ENCODE data around the gene ADSL.
A peak's percentile ranks its signal among the peaks of the same experiment; 100 is the strongest.

The ADSL gene

GRCh38 chr22:40420341-40421081, 74.2 kb downstream of the ADSL start:
- no peak for DNase-seq

DNA sequence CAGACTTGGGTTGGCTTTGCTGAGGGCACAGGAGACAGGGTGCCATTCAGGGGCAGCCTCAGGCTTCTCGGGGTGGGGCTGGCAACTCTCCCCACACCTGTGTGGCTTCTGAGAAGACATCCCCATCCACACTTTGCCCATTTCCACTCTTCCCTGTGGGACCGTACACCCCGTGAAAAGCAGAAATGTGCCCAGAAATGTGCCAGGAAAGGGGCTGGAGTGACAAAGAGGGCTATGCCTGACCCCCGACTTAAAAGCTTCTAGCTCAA, 74.7 kb downstream of the ADSL start:
- DNase-seq = no peak

- DNase-seq = no peak
Observed at GRCh38 chr22:40421941-40422340, 75.6 kb downstream of the ADSL start.

DNA sequence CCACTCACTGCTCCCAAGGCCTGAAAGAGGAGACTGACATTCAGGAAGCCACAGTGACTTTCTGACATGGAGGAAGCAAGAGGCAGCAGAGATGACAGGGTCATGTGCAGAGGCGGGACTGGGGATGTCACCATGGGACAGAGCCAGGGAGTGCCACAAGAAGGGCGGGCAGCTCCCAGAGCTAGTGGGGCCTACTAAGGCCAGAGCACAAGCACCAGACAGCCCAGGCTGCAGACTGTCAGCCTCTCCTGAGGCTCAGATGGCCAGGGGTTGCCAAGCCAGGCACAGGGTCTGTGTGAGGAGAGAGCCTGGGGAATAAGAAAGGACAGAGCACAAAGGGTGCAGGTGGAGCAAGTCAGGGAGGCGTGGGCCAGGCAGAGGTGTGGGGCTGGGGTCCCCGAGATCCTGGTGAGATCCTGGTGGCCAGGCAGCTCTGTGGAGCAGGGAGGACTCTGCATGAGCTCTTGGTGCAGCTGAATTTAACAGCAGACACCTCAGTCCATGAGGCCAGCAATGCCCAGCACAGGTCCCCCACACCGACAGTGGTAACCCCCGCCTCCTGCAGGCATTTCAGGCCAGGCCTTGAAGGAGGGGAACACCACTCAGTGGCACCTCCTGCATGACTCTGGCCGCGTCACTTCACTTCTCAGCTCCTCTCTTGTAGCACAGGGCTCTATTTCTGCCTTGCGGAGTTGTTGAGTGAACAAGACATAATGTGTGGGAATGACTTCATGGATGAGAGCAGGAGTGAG, 76.4 kb downstream of the ADSL start:
- DNase-seq = peak; percentile 80 to 90

GRCh38 chr22:40423310-40423688, 77.0 kb downstream of the ADSL start:
- DNase-seq = peak; percentile 73 to 89

DNA sequence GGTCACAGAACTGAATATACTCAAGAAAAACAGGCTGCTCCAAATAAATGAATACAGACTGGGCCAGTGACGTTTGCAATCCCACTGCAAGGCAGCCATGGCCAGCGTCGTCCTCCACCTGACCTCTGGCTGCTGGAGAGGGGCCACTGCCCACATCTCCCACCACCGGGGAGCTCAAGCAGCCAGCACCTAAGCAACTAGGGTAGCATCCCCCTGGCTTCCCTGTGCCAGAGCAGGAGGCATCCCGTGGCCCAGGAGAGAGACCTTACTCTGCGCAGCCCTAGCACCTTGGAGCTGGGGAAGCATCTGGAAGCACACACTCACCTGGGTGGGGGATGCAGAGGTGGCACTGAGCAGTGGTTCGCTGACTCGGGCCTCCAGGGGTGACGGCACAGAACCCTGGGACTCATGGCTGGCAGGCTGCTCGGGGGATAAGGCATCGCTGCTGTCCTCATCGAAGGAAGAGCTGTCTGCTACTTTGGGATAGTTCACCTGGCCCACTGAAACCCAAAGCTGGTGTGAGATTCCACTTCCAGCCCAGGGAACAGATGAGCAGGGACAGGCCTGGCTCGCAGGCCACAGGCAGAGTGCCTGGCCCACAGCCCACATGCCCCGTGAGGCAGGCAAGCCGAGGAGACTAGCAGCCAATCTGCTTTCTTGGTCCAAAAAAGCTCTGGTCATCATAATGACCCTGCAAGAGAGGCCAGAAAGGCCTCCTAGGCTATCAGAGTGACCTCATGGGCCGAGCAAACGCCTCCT, 77.8 kb downstream of the ADSL start:
- no peak for DNase-seq

GRCh38 chr22:40425082-40425481, 78.8 kb downstream of the ADSL start:
- peak; percentile 74 to 91 for DNase-seq

DNA sequence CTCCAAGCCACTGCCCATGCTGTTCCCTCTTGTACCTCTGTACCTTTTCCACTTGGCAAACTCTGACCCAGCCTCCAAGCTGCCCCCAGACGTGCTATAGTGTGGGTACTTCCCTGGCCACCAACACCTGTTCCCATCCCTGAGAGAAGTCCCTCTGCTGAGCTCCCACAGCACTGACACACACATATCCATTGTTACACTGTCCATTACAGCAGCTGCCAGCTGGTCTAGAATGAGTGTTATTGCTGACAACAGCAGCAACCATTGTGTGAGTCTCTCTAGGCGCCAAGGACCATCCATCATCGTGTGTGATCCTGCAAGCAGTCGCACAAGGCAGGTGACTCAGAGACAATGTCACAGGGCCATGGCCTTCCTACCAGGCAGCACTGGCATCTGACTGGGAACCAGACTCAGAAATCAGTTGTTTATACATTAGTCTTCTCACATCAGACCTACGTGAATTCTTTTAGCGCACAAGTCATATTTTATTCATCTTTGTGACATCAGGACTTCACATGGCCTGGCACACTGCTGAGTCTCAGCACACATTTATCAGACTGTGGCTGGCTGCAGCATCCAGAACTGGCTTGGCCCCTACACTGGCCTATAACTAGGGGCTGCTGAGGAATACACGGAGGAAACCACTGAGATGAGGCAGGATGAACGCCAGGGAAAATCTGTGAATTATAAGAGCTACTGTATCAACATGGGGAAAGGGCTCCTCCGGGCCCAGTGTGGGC, 80.5 kb downstream of the ADSL start:
- DNase-seq = no peak

DNA sequence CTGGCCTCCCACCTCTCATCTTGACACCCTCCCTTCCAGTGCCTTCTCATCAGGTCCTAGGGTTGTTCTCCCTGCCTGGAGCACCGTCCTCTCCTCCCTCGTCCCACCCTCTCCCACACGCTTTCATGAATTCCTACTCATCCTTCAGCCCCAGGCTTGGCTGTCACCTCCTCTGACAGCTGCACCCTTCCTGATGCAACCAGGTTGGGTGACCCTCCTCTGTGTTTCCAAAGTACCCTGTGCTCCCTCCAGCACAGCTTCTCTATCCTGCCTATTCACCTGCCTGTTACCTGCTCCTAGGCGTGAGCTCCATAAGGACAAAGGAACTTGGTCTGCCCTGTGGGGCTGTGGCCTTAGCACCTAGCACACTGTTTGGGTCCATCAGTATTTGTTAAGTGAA, 82.5 kb downstream of the ADSL start:
- no peak for DNase-seq

GRCh38 chr22:40429481-40429880, 83.2 kb downstream of the ADSL start:
- no peak for DNase-seq

- DNase-seq = no peak
Observed at GRCh38 chr22:40430991-40431390, 84.7 kb downstream of the ADSL start.

- peak; percentile 93 to 95 for DNase-seq
Observed at GRCh38 chr22:40432157-40432556, 85.9 kb downstream of the ADSL start.

DNA sequence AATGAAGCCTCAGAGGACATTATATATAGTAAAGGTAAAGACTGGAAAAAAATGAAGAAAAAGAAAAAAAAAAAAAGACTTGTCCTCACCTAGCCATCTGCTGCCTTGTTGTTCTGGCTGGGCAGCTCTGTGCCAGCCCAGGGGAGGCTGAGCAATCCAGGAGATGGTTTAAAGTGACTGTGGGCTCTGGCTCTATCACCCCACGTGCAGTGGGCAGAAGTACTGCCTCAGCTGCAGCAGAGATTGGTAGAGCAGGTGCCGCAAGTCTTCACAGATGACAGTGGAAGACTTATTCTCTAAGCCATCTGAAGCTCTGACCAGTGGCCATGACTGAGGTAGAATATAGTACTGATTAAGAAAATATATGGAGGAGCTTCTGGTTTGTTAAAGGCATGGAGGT, 86.3 kb downstream of the ADSL start:
- DNase-seq = no peak

- DNase-seq = no peak
Observed at GRCh38 chr22:40433416-40434090, 87.3 kb downstream of the ADSL start.

DNA sequence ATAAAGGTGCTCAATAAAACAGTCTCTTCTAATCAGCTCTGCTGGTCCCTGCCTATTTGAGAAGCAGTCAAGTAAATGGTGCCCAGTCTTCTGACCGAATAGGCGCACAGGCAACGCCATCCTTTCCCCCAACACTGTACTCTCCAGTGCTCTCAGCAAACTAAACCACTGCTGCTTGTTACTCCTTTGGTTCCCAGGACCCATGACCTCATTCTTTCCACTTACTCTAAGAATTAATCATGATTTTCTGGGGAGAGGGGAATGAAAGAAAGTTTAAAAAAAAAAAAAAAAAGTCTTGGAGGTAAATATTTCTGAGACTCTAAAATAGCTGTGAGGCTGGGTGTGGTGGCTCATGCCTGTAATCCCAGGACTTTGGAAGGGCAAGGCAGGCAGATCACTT, 87.8 kb downstream of the ADSL start:
- no peak for DNase-seq

- DNase-seq = peak; percentile 66 to 81
Observed at GRCh38 chr22:40434745-40435144, 88.4 kb downstream of the ADSL start.

DNA sequence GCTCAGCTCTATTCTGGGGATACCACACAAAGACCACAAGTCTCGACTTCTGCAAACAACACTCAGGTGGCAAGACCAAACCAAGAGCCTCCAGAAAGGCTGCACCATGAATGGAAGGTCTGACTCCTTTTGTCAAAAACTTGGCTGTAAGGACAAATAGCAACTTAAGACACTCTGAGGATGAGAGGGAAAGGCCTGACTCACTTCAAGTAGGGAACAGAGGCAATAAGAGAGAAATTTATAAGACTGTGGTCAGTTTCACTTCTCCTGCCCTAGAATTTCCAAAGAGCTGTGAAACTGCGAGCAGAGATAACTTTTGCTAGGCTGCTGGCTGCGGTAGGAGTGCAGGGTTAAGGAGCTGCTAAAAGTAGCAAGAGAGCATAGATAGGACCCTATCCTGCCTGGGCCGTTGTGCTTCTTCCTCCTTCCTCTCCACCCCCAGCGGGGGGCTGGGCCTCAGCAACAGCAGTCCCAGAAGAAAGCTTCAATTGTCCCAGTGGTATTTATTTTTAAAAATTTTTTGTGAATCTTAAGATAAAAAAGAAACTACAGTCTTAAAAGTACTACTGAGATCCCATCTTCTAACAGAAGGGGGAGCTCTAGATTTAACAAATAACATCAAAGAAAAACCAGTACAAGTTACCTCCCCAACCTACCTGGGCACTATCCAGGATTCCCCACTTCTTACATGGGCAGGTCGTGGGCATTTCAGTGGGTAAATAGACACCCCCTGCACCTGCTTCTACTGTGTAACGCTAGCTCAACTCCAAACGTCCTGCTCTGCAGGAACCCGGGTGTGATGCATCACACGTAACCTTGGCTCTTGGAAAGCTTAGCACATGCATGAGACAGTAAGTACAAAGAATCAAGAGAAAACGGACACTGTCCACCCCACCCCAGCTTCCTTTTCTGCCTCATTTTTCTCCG, 90.5 kb downstream of the ADSL start:
- peak; percentile 86 to 88 for DNase-seq
